Mammary epithelial cell (primary cell): ENCODE measurements around the gene TSPAN32.

ENCODE experiments used
- EZH2 ChIP-seq: IDR thresholded peaks from 2 replicates; pipeline ENCODE4 v1.6.1; 2012; ENCODE audit warnings: low read length, inconsistent platforms, borderline replicate concordance
- TF ChIP-seq, protein P1 (sequence below), 2 donors: IDR thresholded peaks in 1 of 2; conservative IDR thresholded peaks in 1 of 2; 2 replicates each; pipeline ENCODE4 v1.5.1; 2011 to 2012; ENCODE audit warnings: inconsistent platforms in 2 of 2, low read length in 2 of 2, mild to moderate bottlenecking in 2 of 2, control low read depth in 1 of 2, low read depth in 1 of 2; ENCODE audit not compliant: insufficient read depth in 1 of 2; ENCODE audit errors: extremely low read depth in 1 of 2

DNA sequence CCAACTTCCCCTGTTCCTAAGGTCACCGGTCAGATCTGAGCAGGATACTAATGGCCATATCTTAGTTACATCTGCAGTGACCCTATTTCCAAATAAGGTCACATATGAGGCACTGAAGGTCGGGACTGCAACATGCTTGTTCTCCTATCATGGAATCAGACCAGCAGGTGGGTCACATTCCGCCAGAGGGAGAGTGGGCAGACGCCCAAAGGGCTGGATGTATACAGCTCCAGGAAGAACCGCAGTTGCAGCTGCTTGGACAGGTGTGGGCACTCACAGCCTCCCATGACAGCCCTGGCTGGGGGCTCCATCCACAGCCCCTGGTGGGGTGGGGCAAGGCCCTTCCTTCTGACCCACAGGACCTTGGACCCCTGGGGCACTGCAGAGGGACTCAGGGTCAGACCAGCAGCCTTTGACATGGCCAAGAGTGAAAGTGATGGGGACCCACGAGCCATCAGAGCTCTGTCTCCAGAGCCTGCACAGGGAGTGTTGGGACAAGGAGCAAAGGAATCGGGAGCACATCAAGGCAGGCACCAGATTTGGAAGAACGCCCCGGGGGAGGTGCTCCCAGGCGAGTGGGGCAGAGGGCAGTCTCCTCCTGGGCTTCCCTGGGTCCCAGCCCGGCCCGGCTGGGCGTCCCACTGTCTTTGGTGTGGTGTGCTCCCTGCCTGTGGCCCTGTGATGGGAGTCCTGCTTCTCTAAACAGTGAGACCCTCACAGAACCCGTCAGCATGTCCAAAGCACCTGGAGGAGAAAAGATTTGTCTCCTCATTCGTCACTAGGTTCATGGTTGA lies 62.0 kb downstream of the TSPAN32 start:
- TF ChIP-seq, protein P1, sequence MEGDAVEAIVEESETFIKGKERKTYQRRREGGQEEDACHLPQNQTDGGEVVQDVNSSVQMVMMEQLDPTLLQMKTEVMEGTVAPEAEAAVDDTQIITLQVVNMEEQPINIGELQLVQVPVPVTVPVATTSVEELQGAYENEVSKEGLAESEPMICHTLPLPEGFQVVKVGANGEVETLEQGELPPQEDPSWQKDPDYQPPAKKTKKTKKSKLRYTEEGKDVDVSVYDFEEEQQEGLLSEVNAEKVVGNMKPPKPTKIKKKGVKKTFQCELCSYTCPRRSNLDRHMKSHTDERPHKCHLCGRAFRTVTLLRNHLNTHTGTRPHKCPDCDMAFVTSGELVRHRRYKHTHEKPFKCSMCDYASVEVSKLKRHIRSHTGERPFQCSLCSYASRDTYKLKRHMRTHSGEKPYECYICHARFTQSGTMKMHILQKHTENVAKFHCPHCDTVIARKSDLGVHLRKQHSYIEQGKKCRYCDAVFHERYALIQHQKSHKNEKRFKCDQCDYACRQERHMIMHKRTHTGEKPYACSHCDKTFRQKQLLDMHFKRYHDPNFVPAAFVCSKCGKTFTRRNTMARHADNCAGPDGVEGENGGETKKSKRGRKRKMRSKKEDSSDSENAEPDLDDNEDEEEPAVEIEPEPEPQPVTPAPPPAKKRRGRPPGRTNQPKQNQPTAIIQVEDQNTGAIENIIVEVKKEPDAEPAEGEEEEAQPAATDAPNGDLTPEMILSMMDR (conservative IDR thresholded peaks at IDR 0.05 in 1 of 2, IDR thresholded peaks at IDR 0.05 in 1 of 2; ENCODE audit: extremely low read depth in 1 of 2, insufficient read depth in 1 of 2, low read depth in 1 of 2, low read length in 2 of 2): no peak
- TF ChIP-seq EZH2: no peak
